AG04449 (cell line): ENCODE data around the gene NOD1.

Experiments
- CTCF ChIA-PET: fragments of 350-600 bp; formaldehyde crosslinking; extraction: SDS; loops from one replicate; lab custom pipeline; 2021; ENCODE audit warnings: antibody characterized with exemption; lab: Yijun Ruan, JAX
- POLR2A ChIA-PET: fragments of 400-600, 350-600 bp; formaldehyde crosslinking; extraction: SDS; loops from one replicate; lab custom pipeline; 2020; ENCODE audit warnings: antibody characterized with exemption, inconsistent platforms; lab: Yijun Ruan, JAX
- DNase-seq: peaks from one replicate; pipeline ENCODE4 v3.0.0-alpha.2; 2010; ENCODE audit warnings: low read depth, low spot score
- H3K4me3 ChIP-seq: 2 replicates; pipeline ENCODE4 v1.5.1; 2011; ENCODE audit warnings: low read depth, mild to moderate bottlenecking, control low read depth, low read length
- CTCF ChIP-seq: IDR thresholded peaks from one replicate; pipeline ENCODE4 v1.5.1; 2011; ENCODE audit warnings: mild to moderate bottlenecking, moderate library complexity, low read length, control low read depth, inconsistent platforms; ENCODE audit not compliant: insufficient read depth; ENCODE audit errors: missing control alignments

The NOD1 gene

GRCh38 chr7:30523466-30523865, 44.9 kb upstream of the NOD1 start:
- CTCF ChIA-PET = interaction anchor here (2.1 to 4.4 kb wide), 2 partner anchors 12 to 26 kb away, joined by 10 to 49 read pairs; no protein-coding TSS in a partner anchor
- TF ChIP-seq CTCF = no peak
- POLR2A ChIA-PET = no interaction called here

GRCh38 chr7:30522159-30522558, 43.6 kb upstream of the NOD1 start:
- no peak overlapping the region for H3K4me3 ChIP-seq
- no peak for TF ChIP-seq CTCF
- POLR2A ChIA-PET = no interaction called here
- DNase-seq = no peak
- CTCF ChIA-PET = interaction anchor here (1.0 to 4.4 kb wide), 7 partner anchors 11 to 245 kb away, joined by 3 to 49 read pairs (median 8); no protein-coding TSS in a partner anchor

More at GRCh38 chr7:30523466-30523865, 44.9 kb upstream of the NOD1 start:
- H3K4me3 ChIP-seq = no peak overlapping the region
- no peak for DNase-seq

- ChIA-PET POLR2A (interaction anchor here (0.6 kb wide), 1 partner anchor 178 kb away, joined by 4 read pairs; no protein-coding TSS in a partner anchor), CTCF (interaction anchor here (1.0 to 4.4 kb wide), 7 partner anchors 10 to 245 kb away, joined by 3 to 49 read pairs (median 8); no protein-coding TSS in a partner anchor)
- TF ChIP-seq CTCF = no peak
- H3K4me3 ChIP-seq = no peak overlapping the region
- peak; percentile 17 for DNase-seq
Measured at GRCh38 chr7:30521532-30521931, 42.9 kb upstream of the NOD1 start.

- TF ChIP-seq CTCF = no peak
- DNase-seq = no peak
- CTCF ChIA-PET = interaction anchor here (4.4 kb wide), 1 partner anchor 8 kb away, joined by 49 read pairs; no protein-coding TSS in a partner anchor
- H3K4me3 ChIP-seq = no peak overlapping the region
- POLR2A ChIA-PET = no interaction called here
Measured at GRCh38 chr7:30519122-30519521, 40.5 kb upstream of the NOD1 start.

- ChIA-PET POLR2A (no interaction called here), CTCF (interaction anchor here (1.2 to 2.1 kb wide), 4 partner anchors 8 to 48 kb away, joined by 4 to 7 read pairs (median 6); no protein-coding TSS in a partner anchor)
- H3K4me3 ChIP-seq = no peak overlapping the region
- no peak for TF ChIP-seq CTCF
- DNase-seq = no peak
Measured at GRCh38 chr7:30515761-30516160, 37.2 kb upstream of the NOD1 start.

GRCh38 chr7:30514776-30515175, 36.2 kb upstream of the NOD1 start:
- CTCF ChIA-PET = interaction anchor here (1.0 to 2.1 kb wide), 3 partner anchors 9 to 49 kb away, joined by 3 to 7 read pairs (median 5); no protein-coding TSS in a partner anchor
- DNase-seq = no peak
- TF ChIP-seq CTCF = no peak
- POLR2A ChIA-PET = no interaction called here
- no peak overlapping the region for H3K4me3 ChIP-seq
